HL-60 (cell line): Measurements from ENCODE around the gene NRIP1.

Experiments used
- DNase-seq, 2 experiments: peaks; one replicate each; pipeline ENCODE4 v3.0.0-alpha.2; 2010 to 2020; ENCODE audit warnings: low read depth in 1 of 2, low spot score in 1 of 2
- H3K27ac ChIP-seq: fragments of 250-450 bp; sonication (Bioruptor Pico); replicated peaks from 2 replicates; pipeline ENCODE4 v1.5.1; 2020; ENCODE audit warnings: mild to moderate bottlenecking, moderate library complexity
- H3K27me3 ChIP-seq: fragments of 250-450 bp; sonication (Bioruptor Pico); 2 replicates; pipeline ENCODE4 v1.5.1; 2021; ENCODE audit warnings: mild to moderate bottlenecking, moderate library complexity; ENCODE audit not compliant: insufficient read depth, poor library complexity, severe bottlenecking
- H3K4me3 ChIP-seq: replicated peaks from 2 replicates; pipeline ENCODE4 v1.5.1; 2011; ENCODE audit warnings: mild to moderate bottlenecking, control low read depth, low read length; ENCODE audit not compliant: insufficient read depth
- GABPA ChIP-seq: IDR thresholded peaks from 2 replicates; pipeline ENCODE4 v1.6.1; 2012; ENCODE audit warnings: low read depth
- POLR2AphosphoS5 ChIP-seq: IDR thresholded peaks from 2 replicates; pipeline ENCODE4 v1.6.1; 2012; ENCODE audit warnings: low read depth
- SPI1 ChIP-seq: IDR thresholded peaks from 2 replicates; pipeline ENCODE4 v1.6.1; 2012; ENCODE audit warnings: low read depth, mild to moderate bottlenecking, borderline replicate concordance
- TF ChIP-seq, protein P1 (sequence below): IDR thresholded peaks from 2 replicates; pipeline ENCODE4 v1.6.1; 2012; ENCODE audit warnings: low read depth; ENCODE audit not compliant: insufficient replicate concordance
- TF ChIP-seq, protein P2 (sequence below): IDR thresholded peaks from one replicate; pipeline ENCODE4 v1.5.1; 2011; ENCODE audit warnings: low read length, control low read depth, inconsistent platforms; ENCODE audit not compliant: insufficient read depth

NRIP1 gene

DNA sequence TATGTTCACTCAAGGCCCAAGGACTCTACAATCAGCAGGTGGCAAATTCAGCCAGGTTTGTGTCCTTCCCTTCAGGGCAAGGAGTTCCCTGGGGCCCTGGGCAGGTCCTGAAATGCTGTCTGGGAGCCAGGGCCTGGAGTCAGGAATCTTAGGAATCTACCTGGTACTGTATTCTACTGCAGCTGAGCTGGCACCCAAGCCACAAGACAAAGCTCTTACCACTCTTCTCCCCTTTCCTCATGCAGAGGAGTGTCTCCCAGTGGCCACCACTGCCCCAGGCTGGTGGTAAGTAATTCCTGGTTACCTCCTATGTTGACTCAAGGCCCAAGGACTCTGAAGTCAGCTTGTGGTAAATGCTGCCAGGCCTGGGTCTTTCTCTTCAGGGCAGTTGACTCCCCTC lies 153.4 kb downstream of the NRIP1 start:
- no peak for DNase-seq
- Histone ChIP-seq H3K4me3 (no peak overlapping the region), H3K27ac (no peak overlapping the region), H3K27me3 (no peaks in the 10 kb centered on the region)
- TF ChIP-seq, protein P1, sequence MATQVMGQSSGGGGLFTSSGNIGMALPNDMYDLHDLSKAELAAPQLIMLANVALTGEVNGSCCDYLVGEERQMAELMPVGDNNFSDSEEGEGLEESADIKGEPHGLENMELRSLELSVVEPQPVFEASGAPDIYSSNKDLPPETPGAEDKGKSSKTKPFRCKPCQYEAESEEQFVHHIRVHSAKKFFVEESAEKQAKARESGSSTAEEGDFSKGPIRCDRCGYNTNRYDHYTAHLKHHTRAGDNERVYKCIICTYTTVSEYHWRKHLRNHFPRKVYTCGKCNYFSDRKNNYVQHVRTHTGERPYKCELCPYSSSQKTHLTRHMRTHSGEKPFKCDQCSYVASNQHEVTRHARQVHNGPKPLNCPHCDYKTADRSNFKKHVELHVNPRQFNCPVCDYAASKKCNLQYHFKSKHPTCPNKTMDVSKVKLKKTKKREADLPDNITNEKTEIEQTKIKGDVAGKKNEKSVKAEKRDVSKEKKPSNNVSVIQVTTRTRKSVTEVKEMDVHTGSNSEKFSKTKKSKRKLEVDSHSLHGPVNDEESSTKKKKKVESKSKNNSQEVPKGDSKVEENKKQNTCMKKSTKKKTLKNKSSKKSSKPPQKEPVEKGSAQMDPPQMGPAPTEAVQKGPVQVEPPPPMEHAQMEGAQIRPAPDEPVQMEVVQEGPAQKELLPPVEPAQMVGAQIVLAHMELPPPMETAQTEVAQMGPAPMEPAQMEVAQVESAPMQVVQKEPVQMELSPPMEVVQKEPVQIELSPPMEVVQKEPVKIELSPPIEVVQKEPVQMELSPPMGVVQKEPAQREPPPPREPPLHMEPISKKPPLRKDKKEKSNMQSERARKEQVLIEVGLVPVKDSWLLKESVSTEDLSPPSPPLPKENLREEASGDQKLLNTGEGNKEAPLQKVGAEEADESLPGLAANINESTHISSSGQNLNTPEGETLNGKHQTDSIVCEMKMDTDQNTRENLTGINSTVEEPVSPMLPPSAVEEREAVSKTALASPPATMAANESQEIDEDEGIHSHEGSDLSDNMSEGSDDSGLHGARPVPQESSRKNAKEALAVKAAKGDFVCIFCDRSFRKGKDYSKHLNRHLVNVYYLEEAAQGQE = no peak
- TF ChIP-seq POLR2AphosphoS5 (no peak), SPI1 (no peak), GABPA (no peak)
- TF ChIP-seq, protein P2, sequence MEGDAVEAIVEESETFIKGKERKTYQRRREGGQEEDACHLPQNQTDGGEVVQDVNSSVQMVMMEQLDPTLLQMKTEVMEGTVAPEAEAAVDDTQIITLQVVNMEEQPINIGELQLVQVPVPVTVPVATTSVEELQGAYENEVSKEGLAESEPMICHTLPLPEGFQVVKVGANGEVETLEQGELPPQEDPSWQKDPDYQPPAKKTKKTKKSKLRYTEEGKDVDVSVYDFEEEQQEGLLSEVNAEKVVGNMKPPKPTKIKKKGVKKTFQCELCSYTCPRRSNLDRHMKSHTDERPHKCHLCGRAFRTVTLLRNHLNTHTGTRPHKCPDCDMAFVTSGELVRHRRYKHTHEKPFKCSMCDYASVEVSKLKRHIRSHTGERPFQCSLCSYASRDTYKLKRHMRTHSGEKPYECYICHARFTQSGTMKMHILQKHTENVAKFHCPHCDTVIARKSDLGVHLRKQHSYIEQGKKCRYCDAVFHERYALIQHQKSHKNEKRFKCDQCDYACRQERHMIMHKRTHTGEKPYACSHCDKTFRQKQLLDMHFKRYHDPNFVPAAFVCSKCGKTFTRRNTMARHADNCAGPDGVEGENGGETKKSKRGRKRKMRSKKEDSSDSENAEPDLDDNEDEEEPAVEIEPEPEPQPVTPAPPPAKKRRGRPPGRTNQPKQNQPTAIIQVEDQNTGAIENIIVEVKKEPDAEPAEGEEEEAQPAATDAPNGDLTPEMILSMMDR = no peak
